ENCODE measurements around the gene HAGH. TPM values are rescaled to one million over a fixed set of nuclear protein-coding genes. Genes with fewer than 3 reads are reported as not detected.

Gene HAGH
- polyA plus RNA-seq, 2 of the 4 experiments (the other 2 are of a cell fraction), result 34.9 to 66.4 TPM

- WGBS (ENCODE audit: missing lambda C conversion rate), result 49% methylated on average over 11 of the region's 11 CpGs
- CTCF ChIA-PET, result interaction anchor here (1.2 to 1.5 kb wide), 2 partner anchors 16 to 18 kb away, joined by 3 to 5 read pairs; no protein-coding TSS in a partner anchor
- Histone ChIP-seq H3K9me3 (no peaks in the 10 kb centered on the region), H3K27ac (0 out of 6 replicates have a peak overlapping the region, but pooled peaks of 1 of the 2 experiments have one; percentile 6), H3K4me1 (peaks cover 28% of the 10 kb centered on the region), H3K4me2 (peak overlapping the region; percentile 79), H3K4me3 (peak overlapping the region; percentile 67)
- TF ChIP-seq ZSCAN20 (CRISPR knock-in tag; IDR thresholded peaks at IDR 0.05) (no peak), EP300 (IDR thresholded peaks at IDR 0.05) (no peak)
- FAIRE-seq (no peak), ATAC-seq (no peak), DNase-seq (ENCODE audit: low read depth in 1 of 2, low spot score in 1 of 2) (no peak)
- POLR2A ChIA-PET, result no interaction called here
Observed at GRCh38 chr16:1828645-1829410, 2.2 kb upstream of the HAGH start.

GRCh38 chr16:1825864-1826690, 548 bp downstream of the HAGH start:
- FAIRE-seq (no peak), DNase-seq (ENCODE audit: low read depth in 1 of 2, low spot score in 1 of 2) (peak in 1 of 2 experiments; percentile 31), ATAC-seq (peak; percentile 6 to 76)
- Histone ChIP-seq H3K4me1 (peaks cover 22% of the 10 kb centered on the region), H3K4me3 (peak overlapping the region; percentile 67), H3K9me3 (no peaks in the 10 kb centered on the region), H3K27ac (peak overlapping the region; percentile 89 to 95), H3K4me2 (peak overlapping the region; percentile 98)
- TF ChIP-seq MAZ (IDR thresholded peaks at IDR 0.05; ENCODE audit: borderline replicate concordance, low read depth, low read length) (no peak), ATOH8 (CRISPR knock-in tag; IDR thresholded peaks at IDR 0.05; ENCODE audit: low read depth) (peak; percentile 33; the same call in 1 of the 2 replicates)
- CTCF ChIA-PET, result interaction anchor here (0.9 to 1.2 kb wide), 3 partner anchors 13 to 138 kb away, joined by 3 to 5 read pairs (median 4); partner anchors contain the start of gene RPS2
- POLR2A ChIA-PET, result interaction anchor here (0.5 to 1.9 kb wide), 4 partner anchors 43 to 190 kb away, joined by 3 to 12 read pairs (median 6); partner anchors contain the start of genes NUBP2, RPS2 and SPSB3
- WGBS (ENCODE audit: missing lambda C conversion rate), result 5% methylated on average over 44 of the region's 96 CpGs

- DNase-seq (ENCODE audit: low read depth in 1 of 2, low spot score in 1 of 2) (no peak), FAIRE-seq (no peak), ATAC-seq (no peak)
- H3K27ac ChIP-seq, result no peak overlapping the region
- ChIA-PET POLR2A (no interaction called here), CTCF (interaction anchor here (1.1 to 1.2 kb wide), 2 partner anchors 12 to 139 kb away, joined by 3 to 5 read pairs; partner anchors contain the start of gene RPS2)
- WGBS (ENCODE audit: missing lambda C conversion rate), result 79% methylated on average over 15 of the region's 15 CpGs
- peaks cover 22% of the 10 kb centered on the region for H3K4me1 ChIP-seq
- H3K4me3 ChIP-seq, result peak overlapping the region; percentile 67
- no peaks in the 10 kb centered on the region for H3K9me3 ChIP-seq
- peak overlapping the region; percentile 98 for H3K4me2 ChIP-seq
- TF ChIP-seq RNF2 (IDR thresholded peaks at IDR 0.05; ENCODE audit: borderline replicate concordance, low read depth) (no peak), JUN (IDR thresholded peaks at IDR 0.05) (no peak), ELK1 (IDR thresholded peaks at IDR 0.05; ENCODE audit: low read depth, low read length) (no peak), MAX (IDR thresholded peaks at IDR 0.05) (no peak), HES2 (IDR thresholded peaks at IDR 0.05) (no peak), MAZ (IDR thresholded peaks at IDR 0.05; ENCODE audit: borderline replicate concordance, low read depth, low read length) (no peak), TFCP2L1 (CRISPR knock-in tag; IDR thresholded peaks at IDR 0.05) (no peak), GATA3 (IDR thresholded peaks at IDR 0.05; ENCODE audit: borderline replicate concordance) (no peak), NFE2L2 (conservative IDR thresholded peaks at IDR 0.05; ENCODE audit: low read length) (no peak), RFX5 (IDR thresholded peaks at IDR 0.05) (no peak), REST (IDR thresholded peaks at IDR 0.05) (no peak), CEBPB (IDR thresholded peaks at IDR 0.05) (no peak), BCL3 (IDR thresholded peaks at IDR 0.05) (no peak), KDM1A (IDR thresholded peaks at IDR 0.05; ENCODE audit: low read depth) (no peak), POLR2A (IDR thresholded peaks at IDR 0.05; ENCODE audit: low read length) (no peak), FOSL2 (IDR thresholded peaks at IDR 0.05) (no peak), FOSL2 (CRISPR knock-in tag; IDR thresholded peaks at IDR 0.05) (no peak), FOSB (CRISPR knock-in tag; IDR thresholded peaks at IDR 0.05) (no peak), RCOR1 (IDR thresholded peaks at IDR 0.05; ENCODE audit: low read depth, low read length) (no peak)
Observed at GRCh38 chr16:1825381-1825863, 1.2 kb downstream of the HAGH start.
